ENCODE data around the gene ABAT. TPM values are rescaled to one million over a fixed set of nuclear protein-coding genes. Genes with fewer than 3 reads are reported as not detected.

Gene ABAT
- total and polyA plus RNA-seq, 2 of the 8 experiments (the other 6 are each of a cell fraction or from before 2014, with no cell fraction given) = 6.4 to 8.4 TPM

DNA sequence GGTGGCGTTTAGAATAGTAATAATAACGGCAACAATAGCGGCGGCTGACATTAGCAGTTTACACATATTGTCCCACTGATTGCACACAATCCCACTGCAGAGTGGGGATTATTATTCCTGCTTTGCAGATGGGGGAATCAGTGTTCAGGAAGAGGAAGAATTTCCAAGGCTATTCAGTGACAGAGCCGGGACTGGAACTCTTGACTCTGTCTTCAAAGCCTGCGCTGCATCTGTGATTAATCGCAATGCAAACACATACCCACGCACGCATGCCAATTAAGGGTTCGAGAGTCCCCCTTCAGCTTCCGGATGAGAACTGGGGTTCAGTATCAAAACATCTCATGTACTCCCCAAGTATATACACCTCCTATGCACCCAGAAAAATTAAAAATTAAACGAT is 93.9 kb downstream of the ABAT start:
- ChIA-PET POLR2A (ENCODE audit: partially characterized antibody) (no interaction called here), CTCF (ENCODE audit: partially characterized antibody) (no interaction called here)
- WGBS, 2 experiments (ENCODE audit: extremely low coverage in 1 of 2, insufficient coverage in 1 of 2, insufficient read length in 1 of 2, insufficient replicate concordance in 2 of 2, low coverage in 1 of 2, low lambda C conversion rate in 2 of 2, missing lambda C conversion rate in 1 of 2) = 94% methylated on average over 12 of the region's 12 CpGs; no CpG with 5 or more reads in 1 of the 2 experiments
- DNase-seq (ENCODE audit: low read depth in 1 of 2, low spot score in 2 of 2) (no peak), FAIRE-seq (no peak)
- Histone ChIP-seq H3K9me3 (ENCODE audit: insufficient read depth in 2 of 2, low read depth in 1 of 2, low read length in 1 of 2) (no peaks in the 10 kb centered on the region), H3K79me1 (ENCODE audit: low read depth, low read length) (no peaks in the 10 kb centered on the region), H3K4me3 (ENCODE audit: extremely low read depth in 1 of 4, insufficient read depth in 2 of 4, low read depth in 3 of 4, low read length in 4 of 4) (no peak overlapping the region), H3K36me3 (ENCODE audit: control insufficient read depth in 2 of 4, insufficient read depth in 4 of 4, low read length in 3 of 4) (no peaks in the 10 kb centered on the region), H3K23me2 (ENCODE audit: low read depth, low read length) (no peaks in the 10 kb centered on the region), H2BK5ac (ENCODE audit: low read depth, low read length) (no peak overlapping the region), H4K5ac (ENCODE audit: insufficient read length, low read depth, low read length) (no peak overlapping the region), H3K56ac (replicated peaks; ENCODE audit: insufficient read length, low read depth, low read length) (no peak overlapping the region), H2BK20ac (ENCODE audit: low read length) (no peak overlapping the region), H3K4ac (replicated peaks; ENCODE audit: insufficient read length, low read depth, low read length) (no peak overlapping the region), H3K27ac (ENCODE audit: low read depth, low read length) (no peak overlapping the region), H4K20me1 (replicated peaks in 1 of 2; ENCODE audit: control insufficient read depth in 1 of 2, insufficient read depth in 2 of 2, low read length in 2 of 2) (no peaks in the 10 kb centered on the region), H2BK120ac (replicated peaks; ENCODE audit: low read depth, low read length) (no peak overlapping the region), H3K4me2 (ENCODE audit: insufficient read depth in 1 of 2, low read depth in 2 of 2, low read length in 2 of 2) (no peak overlapping the region), H2BK12ac (ENCODE audit: low read depth, low read length) (no peak overlapping the region), H3K18ac (ENCODE audit: extremely low read depth, low read length) (no peak overlapping the region), H3K79me2 (ENCODE audit: control insufficient read depth in 1 of 2, insufficient read depth in 2 of 2, low read length in 2 of 2) (no peaks in the 10 kb centered on the region), H2AK5ac (ENCODE audit: low read depth, low read length) (no peak overlapping the region), H4K91ac (replicated peaks; ENCODE audit: insufficient read length, low read length) (no peak overlapping the region), H3K4me1 (replicated peaks in 1 of 4; ENCODE audit: control insufficient read depth in 3 of 4, insufficient read depth in 4 of 4, low read length in 3 of 4) (peaks cover 0 to 11% (median 5%) of the 10 kb centered on the region in 4 experiments; a peak in 4 of 7 replicates), H3K14ac (ENCODE audit: insufficient read length) (no peak overlapping the region), H3K27me3 (replicated peaks in 1 of 4; ENCODE audit: control insufficient read depth in 3 of 4, extremely low read depth in 1 of 4, insufficient read depth in 3 of 4, low read length in 3 of 4) (no peaks in the 10 kb centered on the region), H2AFZ (ENCODE audit: low read length) (no peak overlapping the region), H4K8ac (ENCODE audit: extremely low read depth, insufficient read depth, low read length) (no peak overlapping the region), H2BK15ac (ENCODE audit: low read length) (no peak overlapping the region), H3K9ac (replicated peaks in 1 of 4; ENCODE audit: extremely low read depth in 1 of 4, low read depth in 3 of 4, low read length in 3 of 4) (no peak overlapping the region), H3K23ac (ENCODE audit: insufficient read length) (no peak overlapping the region)
- TF ChIP-seq CHD2 (IDR thresholded peaks at IDR 0.05; ENCODE audit: low read length) = no peak
- TF ChIP-seq SUZ12 (IDR thresholded peaks at IDR 0.05; ENCODE audit: low read length) = no peak
- no peak for TF ChIP-seq SIX5 (IDR thresholded peaks at IDR 0.05; ENCODE audit: low read depth, low read length)
- TF ChIP-seq ZNF274 (IDR thresholded peaks at IDR 0.05; ENCODE audit: borderline replicate concordance, extremely low read depth, low read length) = no peak
- TF ChIP-seq TAF7 (optimal IDR thresholded peaks at IDR 0.05; ENCODE audit: borderline replicate concordance, low read depth, low read length) = no peak
- no peak for TF ChIP-seq CREB1 (IDR thresholded peaks at IDR 0.05)
- no peak for TF ChIP-seq TBP (IDR thresholded peaks at IDR 0.05; ENCODE audit: low read depth, low read length)
- TF ChIP-seq GTF2F1 (IDR thresholded peaks at IDR 0.05; ENCODE audit: borderline replicate concordance, low read depth, low read length) = no peak
